HG02678 (cell line): Measurements from ENCODE around the gene ETDB.
"Not testable (repeated sequence)": the region's sequence is repeated elsewhere in the genome, so short reads cannot be mapped to it uniquely, and the experiment has no call there.

ENCODE experiments used
- ATAC-seq: cut with Tn5 transposase; IDR thresholded peaks from one replicate; pipeline ENCODE4 v1.9.1; 2021; ENCODE audit warnings: mild to moderate bottlenecking, moderate library complexity; ENCODE audit not compliant: unreplicated experiment

ETDB gene

GRCh38 chrX:135120056-135120576 lies at the start of gene ETDB:
Gene ETDB (minus strand): TSS chrX:135120526. CDS start chrX:135119261, 1,265 bp downstream.
- ATAC-seq: not testable (repeated sequence)

GRCh38 chrX:135169534-135169933 lies 49.2 kb upstream of the ETDB start:
- ATAC-seq: not testable (repeated sequence)

GRCh38 chrX:135168486-135168885 lies 48.2 kb upstream of the ETDB start:
- ATAC-seq: no peak

GRCh38 chrX:135154688-135155087 lies 34.4 kb upstream of the ETDB start:
- ATAC-seq: not testable (repeated sequence)

- ATAC-seq: not testable (repeated sequence)
Measured at GRCh38 chrX:135126145-135126544, 5.8 kb upstream of the ETDB start.

- not testable (repeated sequence) for ATAC-seq
Measured at GRCh38 chrX:135116064-135116463, 4.3 kb downstream of the ETDB start.

GRCh38 chrX:135114392-135114791 lies 5.9 kb downstream of the ETDB start:
- ATAC-seq: peak; percentile 93

GRCh38 chrX:135112743-135113142 lies 7.6 kb downstream of the ETDB start:
- ATAC-seq: no peak

GRCh38 chrX:135112096-135112729 lies 8.1 kb downstream of the ETDB start:
- ATAC-seq: peak; percentile 42

- no peak for ATAC-seq
Measured at GRCh38 chrX:135109554-135109953, 10.8 kb downstream of the ETDB start.

- no peak for ATAC-seq
Measured at GRCh38 chrX:135099493-135099783, 20.9 kb downstream of the ETDB start.

- ATAC-seq: not testable (repeated sequence)
Measured at GRCh38 chrX:135097196-135097744, 23.1 kb downstream of the ETDB start.

- no peak for ATAC-seq
Measured at GRCh38 chrX:135095715-135096114, 24.6 kb downstream of the ETDB start.

GRCh38 chrX:135094726-135095125 lies 25.6 kb downstream of the ETDB start:
- ATAC-seq: no peak

GRCh38 chrX:135089126-135089525 lies 31.2 kb downstream of the ETDB start:
- no peak for ATAC-seq

GRCh38 chrX:135087867-135088266 lies 32.5 kb downstream of the ETDB start:
- ATAC-seq: no peak

GRCh38 chrX:135086197-135086854 lies 34.0 kb downstream of the ETDB start:
- ATAC-seq: peak; percentile 82

GRCh38 chrX:135081693-135082404 lies 38.5 kb downstream of the ETDB start:
- ATAC-seq: no peak
